GM13977 (cell line): ENCODE results near the gene SENP1.

Experiments
- DNase-seq: peaks from one replicate; pipeline ENCODE4 v3.0.0; 2012; ENCODE audit warnings: low spot score
- CTCF ChIP-seq: IDR thresholded peaks from 2 replicates; pipeline ENCODE4 v1.5.1; 2012; ENCODE audit warnings: mild to moderate bottlenecking, control low read depth; ENCODE audit not compliant: insufficient read depth; ENCODE audit errors: extremely low read depth, missing control alignments
- in situ Hi-C: fragments of 300-500 bp; cut with MboI; formaldehyde crosslinking; loops from one replicate; pipeline ENCODE4 v1.12.0; 2022; ENCODE audit warnings: low sequenced_read_pairs, low pct_unique_long_range_greater_than_20kb, mixed read lengths, inconsistent platforms; ENCODE audit not compliant: unreplicated experiment

Gene SENP1

GRCh38 chr12:48069241-48069640, 36.6 kb downstream of the SENP1 start:
- in situ Hi-C loops: no loop called here
- DNase-seq: no peak
- TF ChIP-seq CTCF: no peak

GRCh38 chr12:48068457-48068856, 37.4 kb downstream of the SENP1 start:
- no peak for DNase-seq
- TF ChIP-seq CTCF: no peak
- in situ Hi-C loops: no loop called here

GRCh38 chr12:48067250-48067938, 38.5 kb downstream of the SENP1 start:
- in situ Hi-C loops: no loop called here
- no peak for TF ChIP-seq CTCF
- peak; percentile 19 for DNase-seq

DNA sequence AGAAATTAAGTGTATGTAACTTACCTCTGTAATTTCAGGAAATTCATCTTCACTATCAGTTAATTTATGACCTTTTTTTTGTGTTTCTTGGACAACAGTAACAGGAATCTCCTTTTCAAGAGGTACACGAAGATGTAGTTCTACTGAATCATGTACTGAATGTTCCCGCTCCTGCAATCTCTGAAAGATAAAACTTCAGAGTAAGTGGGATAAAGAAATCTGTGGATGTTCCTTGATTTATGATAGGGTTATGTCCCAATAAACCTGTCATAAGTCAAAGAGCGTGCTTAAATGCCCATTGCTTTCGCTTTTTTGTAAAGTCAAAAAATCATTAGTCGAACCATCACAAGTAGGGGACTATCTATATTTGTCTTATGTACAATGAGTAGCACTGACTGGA, 40.8 kb downstream of the SENP1 start:
- no peak for TF ChIP-seq CTCF
- no peak for DNase-seq
- in situ Hi-C loops: no loop called here

- no peak for TF ChIP-seq CTCF
- no peak for DNase-seq
- in situ Hi-C loops: no loop called here
These were observed 42.3 kb downstream of the SENP1 start for GRCh38 chr12:48063530-48063929.

DNA sequence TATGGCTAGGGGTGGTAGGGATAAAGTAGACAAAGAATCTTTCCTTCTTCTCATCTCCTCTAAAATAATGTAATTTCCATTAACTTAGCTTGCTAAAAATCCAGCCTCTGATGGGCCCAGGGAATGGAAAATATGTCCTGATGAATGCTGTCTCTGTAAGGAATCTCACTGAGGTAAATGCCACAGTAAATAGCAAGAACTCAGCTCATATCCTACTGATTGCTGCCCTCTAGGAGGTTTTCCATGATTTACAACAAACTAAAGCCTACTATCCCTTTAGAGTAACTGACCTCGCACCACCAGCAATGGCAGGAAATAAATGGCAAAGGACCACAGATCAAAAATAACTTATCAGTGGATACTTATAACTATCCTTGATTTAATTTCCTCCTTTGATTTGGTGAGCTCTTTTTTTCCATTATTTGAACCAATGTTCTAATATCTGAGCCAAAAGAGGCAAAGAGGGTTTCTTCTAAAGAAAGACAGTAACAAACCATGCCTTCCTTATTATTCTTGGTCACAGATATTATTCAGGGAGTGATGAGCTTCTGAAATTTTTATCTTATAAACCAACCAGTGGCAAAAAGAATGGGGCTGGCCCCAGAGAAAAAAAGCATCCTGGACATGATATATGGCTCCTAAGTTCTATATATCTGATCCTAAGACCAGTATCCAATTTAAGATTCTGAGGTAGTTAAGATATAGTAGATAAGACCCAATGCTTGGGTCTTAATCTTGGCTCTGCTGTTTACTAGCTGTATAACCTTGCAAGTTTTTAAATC, 43.8 kb downstream of the SENP1 start:
- no peak for TF ChIP-seq CTCF
- DNase-seq: no peak
- in situ Hi-C loops: no loop called here
